Astrocyte (in vitro differentiated cells and primary cell): ENCODE measurements around the gene KIF23. TPM values are rescaled to one million over a fixed set of nuclear protein-coding genes. Genes with fewer than 3 reads are reported as not detected.
A peak's percentile ranks its signal among the peaks of the same experiment; 100 is the strongest.

Source experiments
- DNase-seq: peaks from one replicate; pipeline ENCODE4 v3.0.0-alpha.2; 2010; ENCODE audit warnings: low read depth
- FAIRE-seq: peaks from 2 replicates; lab custom pipeline; 2011; peaks lifted over from hg19 to GRCh38; lab: Jason Lieb, UNC
- H2AFZ ChIP-seq: 2 replicates; pipeline ENCODE4 v1.6.0; 2012; ENCODE audit warnings: low read depth, low read length, inconsistent platforms
- H3K27ac ChIP-seq: 2 replicates; pipeline ENCODE4 v1.5.1; 2011; ENCODE audit warnings: low read depth, low read length, inconsistent platforms
- H3K27me3 ChIP-seq: 2 replicates; pipeline ENCODE4 v1.6.0; 2011; ENCODE audit warnings: low read length, inconsistent platforms; ENCODE audit not compliant: insufficient read depth
- H3K36me3 ChIP-seq: 2 replicates; pipeline ENCODE4 v1.5.1; 2011; ENCODE audit warnings: low read length, inconsistent platforms; ENCODE audit not compliant: insufficient read depth
- H3K4me1 ChIP-seq: 2 replicates; pipeline ENCODE4 v1.5.1; 2011; ENCODE audit warnings: low read length, inconsistent platforms; ENCODE audit not compliant: insufficient read depth
- H3K4me2 ChIP-seq: 2 replicates; pipeline ENCODE4 v1.6.0; 2012; ENCODE audit warnings: low read length, inconsistent platforms
- H3K4me3 ChIP-seq: 2 replicates; pipeline ENCODE4 v1.5.1; 2011; ENCODE audit warnings: low read depth, mild to moderate bottlenecking, low read length, inconsistent platforms; ENCODE audit not compliant: insufficient read depth
- H3K79me2 ChIP-seq: 2 replicates; pipeline ENCODE4 v1.6.0; 2012; ENCODE audit warnings: mild to moderate bottlenecking, low read length, inconsistent platforms; ENCODE audit not compliant: insufficient read depth
- H3K9ac ChIP-seq: 2 replicates; pipeline ENCODE4 v1.6.0; 2012; ENCODE audit warnings: mild to moderate bottlenecking, low read length, inconsistent platforms
- H3K9me3 ChIP-seq: 2 replicates; pipeline ENCODE4 v1.5.1; 2012; ENCODE audit warnings: low read depth, mild to moderate bottlenecking, low read length, inconsistent platforms; ENCODE audit not compliant: insufficient read depth
- H4K20me1 ChIP-seq: 2 replicates; pipeline ENCODE4 v1.6.0; 2012; ENCODE audit warnings: low read length, inconsistent platforms; ENCODE audit not compliant: insufficient read depth
- H3K27ac Mint-ChIP-seq: one replicate; pipeline ENCODE4 v1.8.0; 2021; ENCODE audit warnings: mild to moderate bottlenecking, mixed read lengths; ENCODE audit not compliant: unreplicated experiment
- H3K27me3 Mint-ChIP-seq: one replicate; pipeline ENCODE4 v1.8.0; 2021; ENCODE audit warnings: low read depth, mixed read lengths; ENCODE audit not compliant: unreplicated experiment
- H3K36me3 Mint-ChIP-seq: one replicate; pipeline ENCODE4 v1.8.0; 2021; ENCODE audit warnings: low read depth, mixed read lengths; ENCODE audit not compliant: unreplicated experiment
- H3K4me1 Mint-ChIP-seq: one replicate; pipeline ENCODE4 v1.8.0; 2021; ENCODE audit warnings: low read depth, mixed read lengths; ENCODE audit not compliant: unreplicated experiment
- H3K4me3 Mint-ChIP-seq: one replicate; pipeline ENCODE4 v1.8.0; 2021; ENCODE audit warnings: mild to moderate bottlenecking, moderate library complexity, mixed read lengths; ENCODE audit not compliant: unreplicated experiment
- H3K9me3 Mint-ChIP-seq: one replicate; pipeline ENCODE4 v1.8.0; 2021; ENCODE audit warnings: mild to moderate bottlenecking, mixed read lengths; ENCODE audit not compliant: unreplicated experiment
- EZH2 ChIP-seq: IDR thresholded peaks from 2 replicates; pipeline ENCODE4 v1.6.1; 2012; ENCODE audit warnings: mild to moderate bottlenecking, low read length, inconsistent platforms; ENCODE audit not compliant: insufficient read depth
- total RNA-seq: library from RNA; stranded (reverse); gene quantifications from 2 replicates; pipeline ENCODE4 v1.2.1, GENCODE V29; 2021
- TF ChIP-seq, protein P1 (sequence below): IDR thresholded peaks from 2 replicates; pipeline ENCODE4 v1.5.1; 2011; ENCODE audit warnings: low read depth, mild to moderate bottlenecking, inconsistent platforms, low read length, moderate library complexity; ENCODE audit not compliant: insufficient read depth

The KIF23 gene
- total RNA-seq, 1 donor from 2014 or later, result 11.8 TPM

DNA sequence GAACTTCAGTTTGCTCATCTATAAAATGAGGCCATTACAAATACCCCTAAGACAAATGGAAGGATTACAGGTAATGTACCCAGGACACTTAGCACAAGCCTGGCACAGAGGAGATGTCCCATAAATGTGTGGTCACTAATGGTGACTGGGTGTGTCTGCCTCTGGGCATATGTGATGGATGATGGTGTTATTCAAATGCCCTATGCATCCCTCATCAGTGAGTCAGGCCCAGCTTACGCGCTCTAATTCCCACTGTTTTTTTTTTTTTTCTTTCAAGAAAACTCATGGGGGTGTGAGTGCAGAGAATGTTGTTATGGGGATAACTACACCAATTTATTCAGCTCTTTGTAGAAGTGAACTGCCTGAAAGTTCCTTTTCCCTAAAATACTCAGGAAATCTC lies 23.6 kb upstream of the KIF23 start:
- DNase-seq (peak; percentile 78), FAIRE-seq (peak; percentile 96)
- no peaks in the 10 kb centered on the region for H3K9me3 ChIP-seq
- H3K9me3 Mint-ChIP-seq, result no peaks in the 10 kb centered on the region
- no peak overlapping the region for H2AFZ ChIP-seq
- H3K27ac Mint-ChIP-seq, result no peak overlapping the region
- H3K4me1 Mint-ChIP-seq, result peaks cover 22% of the 10 kb centered on the region
- H3K4me2 ChIP-seq, result peak overlapping the region; percentile 5
- no peaks in the 10 kb centered on the region for H3K36me3 Mint-ChIP-seq
- no peak overlapping the region for H3K4me3 Mint-ChIP-seq
- H4K20me1 ChIP-seq, result peaks cover 17% of the 10 kb centered on the region
- peak overlapping the region; percentile 6 for H3K27ac ChIP-seq
- H3K36me3 ChIP-seq, result no peaks in the 10 kb centered on the region
- no peak overlapping the region for H3K4me3 ChIP-seq
- H3K4me1 ChIP-seq, result peaks cover 19% of the 10 kb centered on the region
- H3K27me3 Mint-ChIP-seq, result peaks cover 10% of the 10 kb centered on the region
- H3K79me2 ChIP-seq, result no peaks in the 10 kb centered on the region
- H3K9ac ChIP-seq, result no peak overlapping the region
- TF ChIP-seq, protein P1, sequence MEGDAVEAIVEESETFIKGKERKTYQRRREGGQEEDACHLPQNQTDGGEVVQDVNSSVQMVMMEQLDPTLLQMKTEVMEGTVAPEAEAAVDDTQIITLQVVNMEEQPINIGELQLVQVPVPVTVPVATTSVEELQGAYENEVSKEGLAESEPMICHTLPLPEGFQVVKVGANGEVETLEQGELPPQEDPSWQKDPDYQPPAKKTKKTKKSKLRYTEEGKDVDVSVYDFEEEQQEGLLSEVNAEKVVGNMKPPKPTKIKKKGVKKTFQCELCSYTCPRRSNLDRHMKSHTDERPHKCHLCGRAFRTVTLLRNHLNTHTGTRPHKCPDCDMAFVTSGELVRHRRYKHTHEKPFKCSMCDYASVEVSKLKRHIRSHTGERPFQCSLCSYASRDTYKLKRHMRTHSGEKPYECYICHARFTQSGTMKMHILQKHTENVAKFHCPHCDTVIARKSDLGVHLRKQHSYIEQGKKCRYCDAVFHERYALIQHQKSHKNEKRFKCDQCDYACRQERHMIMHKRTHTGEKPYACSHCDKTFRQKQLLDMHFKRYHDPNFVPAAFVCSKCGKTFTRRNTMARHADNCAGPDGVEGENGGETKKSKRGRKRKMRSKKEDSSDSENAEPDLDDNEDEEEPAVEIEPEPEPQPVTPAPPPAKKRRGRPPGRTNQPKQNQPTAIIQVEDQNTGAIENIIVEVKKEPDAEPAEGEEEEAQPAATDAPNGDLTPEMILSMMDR, result no peak
- no peak for TF ChIP-seq EZH2
- no peaks in the 10 kb centered on the region for H3K27me3 ChIP-seq

DNA sequence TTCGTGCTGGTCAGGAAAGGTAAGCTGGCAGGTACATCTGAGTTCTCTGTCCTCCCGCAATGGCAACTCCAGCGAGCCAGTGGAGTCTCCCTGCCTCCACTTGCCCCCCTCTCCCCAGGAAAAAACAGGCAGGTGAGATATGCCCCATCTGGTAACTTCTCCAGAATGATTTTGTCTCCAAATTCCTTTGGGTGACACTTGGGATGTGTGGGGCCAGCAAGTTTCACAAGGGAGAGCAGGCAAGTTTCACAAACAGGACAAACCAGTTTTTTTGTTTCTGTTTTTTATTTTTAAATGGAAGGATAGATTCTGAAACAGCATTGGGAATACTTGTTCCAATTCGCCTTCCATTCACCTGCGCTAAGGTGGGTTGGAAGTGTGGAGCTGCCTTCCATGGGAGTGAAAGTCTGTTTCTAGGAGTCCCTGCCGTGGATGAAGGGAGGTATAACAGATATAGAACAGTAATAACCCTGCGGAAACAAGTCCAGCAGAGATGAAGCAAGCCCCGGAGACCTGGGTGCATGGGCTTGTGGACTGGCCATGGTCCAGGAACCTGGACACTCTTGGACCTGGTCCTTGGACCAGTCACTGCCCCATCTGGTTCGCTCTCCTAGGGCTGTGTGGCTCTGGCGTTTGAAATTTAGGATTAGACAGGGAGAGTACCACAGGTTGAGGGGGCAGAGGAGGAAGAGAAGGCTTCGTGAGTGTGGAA lies 22.9 kb upstream of the KIF23 start:
- no peaks in the 10 kb centered on the region for H3K79me2 ChIP-seq

More for the DNA sequence above, 22.9 kb upstream of the KIF23 start:
- no peak overlapping the region for H3K9ac ChIP-seq
- H3K27ac Mint-ChIP-seq, result peak overlapping the region; percentile 27
- no peak for DNase-seq
- no peaks in the 10 kb centered on the region for H3K27me3 ChIP-seq
- no peak overlapping the region for H2AFZ ChIP-seq
- peaks cover 3% of the 10 kb centered on the region for H3K36me3 Mint-ChIP-seq
- H4K20me1 ChIP-seq, result peaks cover 20% of the 10 kb centered on the region
- no peaks in the 10 kb centered on the region for H3K36me3 ChIP-seq
- H3K9me3 Mint-ChIP-seq, result no peaks in the 10 kb centered on the region
- no peak for FAIRE-seq
- H3K4me3 Mint-ChIP-seq, result no peak overlapping the region
- no peak overlapping the region for H3K4me3 ChIP-seq
- TF ChIP-seq, protein P1, result no peak
- peaks cover 19% of the 10 kb centered on the region for H3K4me1 ChIP-seq
- peaks cover 10% of the 10 kb centered on the region for H3K27me3 Mint-ChIP-seq
- peak overlapping the region; percentile 5 for H3K4me2 ChIP-seq
- H3K27ac ChIP-seq, result peak overlapping the region; percentile 6
- H3K4me1 Mint-ChIP-seq, result peaks cover 22% of the 10 kb centered on the region
- H3K9me3 ChIP-seq, result no peaks in the 10 kb centered on the region
